ENCODE results near the gene INSYN1.

- TF ChIP-seq CTCF (IDR thresholded peaks at IDR 0.05) (no peak), POLR2A (IDR thresholded peaks at IDR 0.05) (no peak), POLR2AphosphoS5 (IDR thresholded peaks at IDR 0.05) (no peak)
Observed at GRCh38 chr15:73773428-73773827, 20.3 kb upstream of the INSYN1 start.

All from prostate gland (tissue), 2 donors.